ENCODE data around the gene SPANXN2.
"Not testable (repeated sequence)": the region's sequence is repeated elsewhere in the genome, so short reads cannot be mapped to it uniquely, and the experiment has no call there.

The SPANXN2 gene

GRCh38 chrX:143720652-143721051 lies at the start of gene SPANXN2:
Gene SPANXN2, minus strand, starts transcription at chrX:143720752. Its CDS starts 84 bp downstream, at chrX:143720668.
- not testable (repeated sequence) for DNase-seq (ENCODE audit: insufficient read length, low spot score); FAIRE-seq

- FAIRE-seq (no peak), DNase-seq (ENCODE audit: insufficient read length, low spot score) (no peak)
Measured at GRCh38 chrX:143768976-143769375, 48.4 kb upstream of the SPANXN2 start.

- DNase-seq (ENCODE audit: insufficient read length, low spot score); FAIRE-seq: not testable (repeated sequence)
Measured at GRCh38 chrX:143767789-143768188, 47.2 kb upstream of the SPANXN2 start.

- no peak for DNase-seq (ENCODE audit: insufficient read length, low spot score)
- FAIRE-seq = no peak
Measured at GRCh38 chrX:143757887-143758286, 37.3 kb upstream of the SPANXN2 start.

- FAIRE-seq = no peak
- no peak for DNase-seq (ENCODE audit: insufficient read length, low spot score)
Measured at GRCh38 chrX:143757375-143757774, 36.8 kb upstream of the SPANXN2 start.

GRCh38 chrX:143754183-143754582 lies 33.6 kb upstream of the SPANXN2 start:
- FAIRE-seq (no peak), DNase-seq (ENCODE audit: insufficient read length, low spot score) (no peak)

- FAIRE-seq (no peak), DNase-seq (ENCODE audit: insufficient read length, low spot score) (no peak)
Measured at GRCh38 chrX:143733866-143734265, 13.3 kb upstream of the SPANXN2 start.

- FAIRE-seq (no peak), DNase-seq (ENCODE audit: insufficient read length, low spot score) (no peak)
Measured at GRCh38 chrX:143726296-143726695, 5.7 kb upstream of the SPANXN2 start.

- DNase-seq (ENCODE audit: insufficient read length, low spot score) (no peak), FAIRE-seq (no peak)
Measured at GRCh38 chrX:143701460-143701859, 19.1 kb downstream of the SPANXN2 start.

GRCh38 chrX:143694885-143695284 lies 25.7 kb downstream of the SPANXN2 start:
- no peak for FAIRE-seq
- no peak for DNase-seq (ENCODE audit: insufficient read length, low spot score)

- FAIRE-seq (no peak), DNase-seq (ENCODE audit: insufficient read length, low spot score) (no peak)
Measured at GRCh38 chrX:143683486-143683885, 37.1 kb downstream of the SPANXN2 start.

- DNase-seq (ENCODE audit: insufficient read length, low spot score) (no peak), FAIRE-seq (no peak)
Measured at GRCh38 chrX:143674926-143675325, 45.6 kb downstream of the SPANXN2 start.

- no peak for FAIRE-seq
Measured at GRCh38 chrX:143669395-143669794, 51.2 kb downstream of the SPANXN2 start.

GRCh38 chrX:143664302-143664701 lies 56.2 kb downstream of the SPANXN2 start:
- peak; percentile 47 for FAIRE-seq

More at GRCh38 chrX:143669395-143669794, 51.2 kb downstream of the SPANXN2 start:
- no peak for DNase-seq (ENCODE audit: insufficient read length, low spot score)

GRCh38 chrX:143663755-143664154 lies 56.8 kb downstream of the SPANXN2 start:
- DNase-seq (ENCODE audit: insufficient read length, low spot score) (no peak), FAIRE-seq (no peak)

More at GRCh38 chrX:143664302-143664701, 56.2 kb downstream of the SPANXN2 start:
- no peak for DNase-seq (ENCODE audit: insufficient read length, low spot score)
